Loucy (cell line): Measurements from ENCODE around the gene SAMD8.

Experiments used
- CTCF ChIP-seq: fragments of 200-600 bp; sonication (generic); conservative IDR thresholded peaks from 2 replicates; pipeline ENCODE4 v1.5.1; 2014; ENCODE audit warnings: mild to moderate bottlenecking, antibody characterized with exemption, low read length
- EZH2phosphoT487 ChIP-seq: fragments of 200-600 bp; IDR thresholded peaks from 2 replicates; pipeline ENCODE4 v1.6.1; 2018; ENCODE audit warnings: antibody characterized with exemption, mild to moderate bottlenecking, moderate library complexity, borderline replicate concordance

DNA sequence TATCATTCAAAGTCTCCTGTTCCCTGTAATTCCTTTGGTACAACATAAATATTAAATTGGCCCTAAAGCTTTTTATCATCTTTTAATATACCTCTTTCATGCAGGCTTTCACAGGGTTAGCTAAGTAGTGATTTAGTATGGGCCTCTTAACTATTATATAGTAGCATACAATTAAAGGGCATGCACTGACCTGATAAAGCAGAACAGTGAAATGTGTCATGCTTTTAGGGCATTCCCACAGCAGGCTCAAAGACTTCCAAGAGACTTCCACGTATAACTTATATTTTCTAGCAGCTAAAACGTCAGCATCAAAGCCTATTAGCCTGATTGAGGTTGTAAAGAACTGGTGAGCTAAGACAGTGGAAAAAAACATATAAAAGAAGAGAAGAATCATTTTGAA is 35.3 kb downstream of the SAMD8 start:
- TF ChIP-seq CTCF (no peak), EZH2phosphoT487 (no peak)
